ENCODE data around the gene CFAP221.

Gene CFAP221

DNA sequence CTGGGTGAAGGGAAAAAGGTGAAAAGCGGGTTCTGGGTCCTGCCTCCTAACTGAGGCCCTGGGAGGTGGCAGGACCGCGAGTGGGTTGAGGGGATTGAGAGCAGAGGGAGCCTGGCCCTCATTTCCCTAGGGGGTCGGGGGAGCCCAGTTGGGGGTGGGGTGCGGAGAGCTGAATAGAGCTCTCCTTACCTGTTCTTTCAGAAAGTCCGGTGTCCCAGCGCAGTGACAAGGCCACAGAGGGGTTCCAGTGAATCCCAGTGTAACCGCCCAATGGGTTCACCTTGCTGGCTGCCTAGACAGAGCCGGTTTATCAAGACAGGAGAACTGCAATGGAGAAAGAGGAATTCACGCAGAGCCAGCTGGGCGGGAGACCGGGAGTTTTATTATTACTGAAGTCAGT is 157.1 kb downstream of the CFAP221 start:
- ChIA-PET POLR2A (no interaction called here), CTCF (interaction anchor here (0.8 to 6.1 kb wide), 7 partner anchors 10 to 612 kb away, joined by 3 to 82 read pairs (median 9); partner anchors contain the start of gene TMEM177)
- DNase-seq (ENCODE audit: extremely low spot score) = no peak
- TF ChIP-seq, protein P1, sequence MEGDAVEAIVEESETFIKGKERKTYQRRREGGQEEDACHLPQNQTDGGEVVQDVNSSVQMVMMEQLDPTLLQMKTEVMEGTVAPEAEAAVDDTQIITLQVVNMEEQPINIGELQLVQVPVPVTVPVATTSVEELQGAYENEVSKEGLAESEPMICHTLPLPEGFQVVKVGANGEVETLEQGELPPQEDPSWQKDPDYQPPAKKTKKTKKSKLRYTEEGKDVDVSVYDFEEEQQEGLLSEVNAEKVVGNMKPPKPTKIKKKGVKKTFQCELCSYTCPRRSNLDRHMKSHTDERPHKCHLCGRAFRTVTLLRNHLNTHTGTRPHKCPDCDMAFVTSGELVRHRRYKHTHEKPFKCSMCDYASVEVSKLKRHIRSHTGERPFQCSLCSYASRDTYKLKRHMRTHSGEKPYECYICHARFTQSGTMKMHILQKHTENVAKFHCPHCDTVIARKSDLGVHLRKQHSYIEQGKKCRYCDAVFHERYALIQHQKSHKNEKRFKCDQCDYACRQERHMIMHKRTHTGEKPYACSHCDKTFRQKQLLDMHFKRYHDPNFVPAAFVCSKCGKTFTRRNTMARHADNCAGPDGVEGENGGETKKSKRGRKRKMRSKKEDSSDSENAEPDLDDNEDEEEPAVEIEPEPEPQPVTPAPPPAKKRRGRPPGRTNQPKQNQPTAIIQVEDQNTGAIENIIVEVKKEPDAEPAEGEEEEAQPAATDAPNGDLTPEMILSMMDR (IDR thresholded peaks at IDR 0.05; ENCODE audit: control extremely low read depth, extremely low read depth, low read depth, missing control alignments) = no peak

DNA sequence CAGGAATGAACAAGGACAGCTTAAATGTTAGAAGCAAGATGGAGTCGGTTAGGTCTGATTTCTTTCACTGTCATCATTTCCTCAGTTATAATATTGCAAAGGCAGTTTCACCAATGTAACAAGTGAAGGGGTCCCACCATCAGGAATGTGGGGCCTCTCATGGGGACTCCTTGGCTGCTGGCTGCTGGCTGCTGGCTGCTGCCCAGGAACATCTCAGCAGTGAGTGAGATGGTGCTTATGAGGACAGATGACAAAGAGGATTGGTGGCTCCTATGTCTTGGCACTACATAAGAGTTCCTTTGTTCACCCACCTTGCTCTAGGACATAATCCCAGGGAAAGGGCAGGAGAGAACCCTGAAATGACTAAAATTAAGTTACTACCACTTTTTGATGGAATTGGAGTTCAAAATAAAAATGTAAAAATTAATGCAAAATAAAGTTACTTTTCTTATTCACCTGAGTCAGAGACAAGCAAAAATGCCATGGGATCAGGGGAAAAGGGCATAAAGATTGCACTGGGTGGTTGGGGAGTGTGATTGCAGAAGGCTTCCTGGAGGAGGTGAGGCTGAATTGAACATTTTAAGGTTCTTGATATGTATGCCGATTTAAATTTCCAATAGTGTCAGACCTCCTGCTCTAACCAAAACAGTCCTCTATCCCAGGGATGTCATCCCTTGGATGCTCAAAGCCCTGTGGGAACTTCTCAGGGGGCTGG is 158.1 kb downstream of the CFAP221 start:
- ChIA-PET POLR2A (no interaction called here), CTCF (interaction anchor here (0.7 to 6.1 kb wide), 38 partner anchors 9 to 729 kb away, joined by 3 to 82 read pairs (median 4); partner anchors contain the start of gene TMEM177)
- DNase-seq (ENCODE audit: extremely low spot score) = no peak
- TF ChIP-seq, protein P1 (IDR thresholded peaks at IDR 0.05; ENCODE audit: control extremely low read depth, extremely low read depth, low read depth, missing control alignments) = no peak

DNA sequence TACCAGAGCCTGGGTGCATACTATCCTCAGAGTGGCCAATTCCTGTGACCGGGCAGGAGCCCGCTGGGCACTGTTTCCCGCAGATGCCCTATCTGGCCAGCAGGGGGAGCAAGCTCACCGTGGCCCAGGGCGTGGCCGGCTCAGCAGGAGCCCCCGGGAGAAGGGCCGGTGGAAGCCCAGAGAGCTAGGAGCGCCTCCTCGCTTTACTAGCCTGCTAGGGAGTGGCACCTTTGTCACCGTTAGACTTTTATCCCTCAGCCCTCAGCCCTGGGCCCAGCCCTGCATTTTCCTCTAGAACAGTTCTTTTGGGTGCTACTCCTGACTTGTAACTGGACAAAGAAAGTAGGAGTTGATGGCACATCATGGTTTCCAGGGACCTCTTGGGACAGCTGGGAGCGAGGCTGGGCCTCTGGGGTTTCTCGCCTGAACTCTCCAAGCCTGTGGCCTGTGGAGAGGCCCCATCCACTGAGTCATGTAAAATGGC is 158.7 kb downstream of the CFAP221 start:
- ChIA-PET POLR2A (no interaction called here), CTCF (interaction anchor here (0.6 to 6.1 kb wide), 38 partner anchors 9 to 729 kb away, joined by 3 to 82 read pairs (median 3); partner anchors contain the start of gene TMEM177)
- TF ChIP-seq, protein P1 (IDR thresholded peaks at IDR 0.05; ENCODE audit: control extremely low read depth, extremely low read depth, low read depth, missing control alignments) = peak; percentile 95
- peak; percentile 85 for DNase-seq (ENCODE audit: extremely low spot score)

DNA sequence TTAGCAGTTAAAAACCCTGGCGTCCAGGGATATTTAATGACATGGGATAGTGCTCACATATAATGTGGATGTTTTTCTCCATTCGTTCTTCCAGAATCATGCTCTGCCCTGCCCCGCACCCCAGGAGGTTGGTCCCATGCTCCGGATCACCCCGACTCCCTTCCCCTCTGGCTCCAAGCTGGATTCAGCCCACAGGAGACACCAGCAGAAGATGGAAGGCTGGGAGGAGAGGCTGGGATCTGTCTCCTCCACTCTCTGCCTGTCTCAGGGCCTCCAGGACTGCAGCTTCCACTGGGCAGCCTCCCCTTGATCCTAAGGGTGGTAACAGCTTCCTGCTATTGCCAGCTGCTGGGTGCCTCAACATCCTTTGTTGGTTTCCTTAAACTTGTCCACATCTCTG is 159.3 kb downstream of the CFAP221 start:
- ChIA-PET CTCF (interaction anchor here (0.6 to 6.1 kb wide), 40 partner anchors 8 to 728 kb away, joined by 3 to 82 read pairs (median 3); partner anchors contain the start of gene TMEM177), POLR2A (no interaction called here)
- no peak for DNase-seq (ENCODE audit: extremely low spot score)
- TF ChIP-seq, protein P1 (IDR thresholded peaks at IDR 0.05; ENCODE audit: control extremely low read depth, extremely low read depth, low read depth, missing control alignments) = no peak

DNA sequence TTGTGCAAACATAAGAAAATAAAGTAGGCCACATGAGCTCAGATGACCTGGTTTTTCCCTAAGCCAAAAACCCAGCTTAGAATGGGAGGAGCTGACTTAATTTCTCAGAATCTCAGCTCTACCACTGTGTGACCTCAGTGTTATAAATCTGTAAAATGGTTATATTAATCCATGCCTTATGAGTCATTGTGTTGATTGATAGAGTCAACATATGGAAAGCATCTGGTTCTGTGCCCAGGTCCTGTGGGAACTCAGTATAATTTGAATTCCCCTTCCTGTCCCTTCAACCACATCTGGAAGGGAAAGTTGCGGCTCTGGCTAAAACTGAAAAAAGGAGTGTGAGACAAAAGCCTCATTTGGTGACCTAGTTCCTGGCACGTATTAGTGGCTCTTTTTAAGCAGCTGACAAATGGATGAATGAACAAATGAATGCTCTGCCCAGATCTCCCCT is 160.4 kb downstream of the CFAP221 start:
- DNase-seq (ENCODE audit: extremely low spot score) = no peak
- TF ChIP-seq, protein P1 (IDR thresholded peaks at IDR 0.05; ENCODE audit: control extremely low read depth, extremely low read depth, low read depth, missing control alignments) = no peak
- POLR2A ChIA-PET = interaction anchor here (0.6 kb wide), 1 partner anchor 527 kb away, joined by 6 read pairs; no protein-coding TSS in a partner anchor
- CTCF ChIA-PET = interaction anchor here (0.7 to 6.1 kb wide), 10 partner anchors 8 to 1124 kb away, joined by 3 to 82 read pairs (median 4); no protein-coding TSS in a partner anchor

DNA sequence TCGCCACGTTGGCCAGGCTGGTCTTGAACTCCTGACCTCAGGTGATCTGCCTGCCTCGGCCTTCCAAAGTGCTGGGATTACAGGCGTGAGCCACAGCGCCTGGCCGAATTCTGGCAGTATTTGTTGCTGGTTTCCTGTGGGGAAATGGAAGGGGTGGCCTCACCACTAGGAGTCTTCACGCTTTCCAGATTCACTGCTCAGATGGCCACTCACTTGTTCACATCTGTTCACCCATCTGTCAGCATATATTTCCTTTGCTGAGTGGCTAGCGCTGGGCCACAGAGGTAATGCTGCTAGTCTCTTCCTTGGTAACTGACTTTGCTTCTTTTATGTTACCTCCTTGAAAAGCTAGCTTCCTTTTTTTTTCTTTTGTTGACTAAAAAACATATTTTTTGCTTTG is 162.0 kb downstream of the CFAP221 start:
- TF ChIP-seq, protein P1 (IDR thresholded peaks at IDR 0.05; ENCODE audit: control extremely low read depth, extremely low read depth, low read depth, missing control alignments) = no peak
- ChIA-PET POLR2A (no interaction called here), CTCF (interaction anchor here (0.9 to 6.1 kb wide), 3 partner anchors 11 to 470 kb away, joined by 3 to 82 read pairs (median 5); no protein-coding TSS in a partner anchor)
- DNase-seq (ENCODE audit: extremely low spot score) = no peak
